ENCODE results near the gene ZNF385A.

Gene ZNF385A

DNA sequence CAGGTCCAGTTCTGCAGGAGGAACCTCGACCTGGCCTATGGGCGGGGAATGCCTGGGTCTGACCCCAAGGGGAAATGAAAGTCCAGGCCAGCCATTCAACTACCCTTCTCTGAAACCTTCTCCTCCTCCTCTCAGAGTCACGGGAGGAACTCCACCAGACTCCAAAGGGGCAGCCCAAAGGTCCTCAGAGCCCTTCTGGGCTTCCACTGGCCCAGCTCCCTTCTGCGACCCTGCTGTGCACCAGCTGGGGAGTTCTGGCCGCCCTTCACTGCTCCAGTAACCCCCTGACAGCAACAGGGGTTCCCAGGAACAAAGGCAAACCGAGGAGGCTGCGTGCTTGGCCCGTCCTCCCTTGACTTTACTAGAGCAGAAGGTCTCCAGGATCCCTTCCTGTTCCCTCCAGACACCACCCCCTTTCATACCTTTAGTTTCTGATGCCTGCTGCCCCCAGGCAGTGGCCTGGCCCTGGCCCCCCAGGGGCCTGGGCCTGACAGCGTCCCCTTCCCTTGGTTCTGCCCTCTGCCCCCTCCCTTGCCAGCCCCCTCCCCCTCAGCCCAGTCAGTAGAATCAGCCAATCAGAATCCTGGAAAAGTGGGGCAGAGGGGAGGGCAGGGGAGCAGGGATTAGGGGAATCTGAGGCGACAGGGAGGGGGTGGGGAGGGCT, 850 bp upstream of the ZNF385A start:
- H3K4me3 ChIP-seq (ENCODE audit: low read depth, low read length): no peak overlapping the region
- TF ChIP-seq, protein P1, sequence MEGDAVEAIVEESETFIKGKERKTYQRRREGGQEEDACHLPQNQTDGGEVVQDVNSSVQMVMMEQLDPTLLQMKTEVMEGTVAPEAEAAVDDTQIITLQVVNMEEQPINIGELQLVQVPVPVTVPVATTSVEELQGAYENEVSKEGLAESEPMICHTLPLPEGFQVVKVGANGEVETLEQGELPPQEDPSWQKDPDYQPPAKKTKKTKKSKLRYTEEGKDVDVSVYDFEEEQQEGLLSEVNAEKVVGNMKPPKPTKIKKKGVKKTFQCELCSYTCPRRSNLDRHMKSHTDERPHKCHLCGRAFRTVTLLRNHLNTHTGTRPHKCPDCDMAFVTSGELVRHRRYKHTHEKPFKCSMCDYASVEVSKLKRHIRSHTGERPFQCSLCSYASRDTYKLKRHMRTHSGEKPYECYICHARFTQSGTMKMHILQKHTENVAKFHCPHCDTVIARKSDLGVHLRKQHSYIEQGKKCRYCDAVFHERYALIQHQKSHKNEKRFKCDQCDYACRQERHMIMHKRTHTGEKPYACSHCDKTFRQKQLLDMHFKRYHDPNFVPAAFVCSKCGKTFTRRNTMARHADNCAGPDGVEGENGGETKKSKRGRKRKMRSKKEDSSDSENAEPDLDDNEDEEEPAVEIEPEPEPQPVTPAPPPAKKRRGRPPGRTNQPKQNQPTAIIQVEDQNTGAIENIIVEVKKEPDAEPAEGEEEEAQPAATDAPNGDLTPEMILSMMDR (IDR thresholded peaks at IDR 0.05; ENCODE audit: low read depth, low read length): no peak

GRCh38 chr12:54383041-54383609, 1.4 kb downstream of the ZNF385A start:
- TF ChIP-seq, protein P1 (IDR thresholded peaks at IDR 0.05; ENCODE audit: low read depth, low read length): no peak

DNA sequence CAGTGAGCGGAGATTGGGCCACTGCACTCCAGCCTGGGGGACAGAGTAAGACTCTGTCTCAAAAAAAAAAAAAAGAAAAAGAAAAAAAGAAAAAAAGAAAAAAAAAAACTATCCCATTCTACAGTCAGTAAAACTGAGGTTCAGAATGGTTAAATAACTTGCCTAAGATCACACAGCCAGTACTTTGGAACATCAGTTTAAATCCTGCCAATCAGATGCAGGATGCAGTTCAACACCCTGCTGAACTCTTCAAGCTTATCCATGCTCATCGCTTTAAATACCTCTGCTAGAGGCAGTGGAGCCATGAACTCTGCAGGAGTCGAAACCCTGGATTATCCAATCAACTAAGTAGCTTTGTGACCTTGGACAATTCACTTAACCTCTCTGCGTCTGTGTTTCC, 3.4 kb downstream of the ZNF385A start:
- TF ChIP-seq, protein P1 (IDR thresholded peaks at IDR 0.05; ENCODE audit: low read depth, low read length): no peak
- H3K4me3 ChIP-seq (ENCODE audit: low read depth, low read length): no peak overlapping the region

More at GRCh38 chr12:54383041-54383609, 1.4 kb downstream of the ZNF385A start:
- no peak overlapping the region for H3K4me3 ChIP-seq (ENCODE audit: low read depth, low read length)

DNA sequence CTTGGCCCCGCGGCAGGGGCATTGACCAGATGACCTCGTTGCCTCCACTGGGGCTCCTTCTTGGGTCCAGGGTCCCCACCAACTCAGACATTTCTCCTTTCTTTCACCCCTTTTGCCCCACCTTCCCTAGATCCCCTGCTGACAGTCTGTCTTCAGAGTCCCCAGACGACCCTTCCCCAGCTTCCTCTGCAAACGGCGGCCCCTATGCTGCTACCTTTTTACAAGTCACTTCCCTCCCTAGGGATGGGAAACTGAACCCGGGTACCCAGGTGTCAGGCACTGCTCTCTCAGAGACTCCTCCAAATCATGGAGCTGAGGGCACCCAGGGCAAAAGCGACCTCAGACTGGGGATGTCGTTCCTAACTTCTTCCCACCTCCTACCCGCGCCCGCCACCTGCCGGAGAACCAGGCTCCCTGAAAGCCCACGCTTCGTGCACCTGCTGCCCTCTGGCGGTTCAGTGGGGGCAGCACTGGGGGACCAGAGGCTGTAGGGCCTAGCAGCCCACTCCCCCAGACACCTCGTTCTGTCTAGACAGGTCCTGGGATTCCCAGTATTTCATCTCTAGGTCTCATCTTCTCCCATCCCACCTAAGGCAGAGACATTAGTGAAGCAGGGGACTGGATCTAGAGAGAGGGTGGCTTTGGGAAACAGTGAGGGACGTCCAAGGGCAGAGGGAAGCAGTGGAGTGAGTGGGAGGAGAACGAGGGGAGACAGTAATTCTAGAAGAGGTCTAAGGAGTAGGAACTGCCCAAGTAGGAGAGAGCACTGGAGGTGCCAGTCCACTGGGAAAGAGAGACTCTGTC, 4.9 kb downstream of the ZNF385A start:
- peak overlapping the region; percentile 57 for H3K4me3 ChIP-seq (ENCODE audit: low read depth, low read length)
- TF ChIP-seq, protein P1 (IDR thresholded peaks at IDR 0.05; ENCODE audit: low read depth, low read length): peak; percentile 100

- TF ChIP-seq, protein P1 (IDR thresholded peaks at IDR 0.05; ENCODE audit: low read depth, low read length): no peak
- peak overlapping the region; percentile 57 for H3K4me3 ChIP-seq (ENCODE audit: low read depth, low read length)
Observed at GRCh38 chr12:54378796-54379397, 5.6 kb downstream of the ZNF385A start.

DNA sequence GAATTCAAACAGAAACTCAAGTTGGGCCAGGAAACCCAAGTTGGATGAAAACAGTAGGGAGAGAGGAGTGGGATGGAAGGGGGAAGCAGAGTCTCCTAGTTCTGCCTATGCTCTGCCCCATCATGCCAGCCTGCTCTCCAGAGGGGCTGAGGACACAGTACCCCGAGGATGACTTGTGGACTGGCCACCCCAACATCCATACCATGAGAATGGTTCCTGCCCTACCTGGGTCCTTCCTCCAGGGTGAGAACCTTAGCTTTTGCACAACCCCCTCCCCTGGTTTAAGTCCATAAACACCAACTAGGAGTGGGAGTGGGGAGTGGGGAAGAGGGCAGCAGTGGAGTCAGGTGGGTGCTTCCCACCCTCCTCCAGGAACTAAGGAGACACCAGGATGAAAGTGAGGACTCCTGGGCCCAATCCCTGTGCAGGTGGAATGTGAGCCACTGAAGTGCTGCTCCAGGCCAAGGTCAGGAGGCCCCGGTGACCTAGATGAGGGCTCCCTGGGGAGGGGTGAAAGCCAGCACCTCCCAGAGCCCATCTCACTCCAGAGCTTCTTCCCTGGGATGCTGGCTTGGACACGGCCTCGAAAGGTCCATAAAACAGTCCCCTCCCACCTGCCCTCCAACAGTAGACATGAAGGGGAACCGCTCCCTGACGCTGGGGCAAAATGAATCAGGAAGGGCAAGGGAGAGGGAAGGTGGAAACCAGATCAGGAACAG, 6.6 kb downstream of the ZNF385A start:
- H3K4me3 ChIP-seq (ENCODE audit: low read depth, low read length): peak overlapping the region; percentile 57
- TF ChIP-seq, protein P1 (IDR thresholded peaks at IDR 0.05; ENCODE audit: low read depth, low read length): no peak
